GM20431 (cell line): ENCODE results near the gene OSBPL1A.

Experiments used
- in situ Hi-C: fragments of 300-500 bp; cut with MseI, MboI; formaldehyde crosslinking; loops from one replicate; pipeline ENCODE4 v1.15.0; 2020; ENCODE audit warnings: low sequenced_read_pairs; ENCODE audit not compliant: unreplicated experiment

OSBPL1A gene

GRCh38 chr18:24397694-24398368 lies at the start of gene OSBPL1A:
Gene OSBPL1A, minus strand, starts transcription at chr18:24397824. Its CDS starts 20,291 bp downstream, at chr18:24377533.
- in situ Hi-C loops = no loop called here

DNA sequence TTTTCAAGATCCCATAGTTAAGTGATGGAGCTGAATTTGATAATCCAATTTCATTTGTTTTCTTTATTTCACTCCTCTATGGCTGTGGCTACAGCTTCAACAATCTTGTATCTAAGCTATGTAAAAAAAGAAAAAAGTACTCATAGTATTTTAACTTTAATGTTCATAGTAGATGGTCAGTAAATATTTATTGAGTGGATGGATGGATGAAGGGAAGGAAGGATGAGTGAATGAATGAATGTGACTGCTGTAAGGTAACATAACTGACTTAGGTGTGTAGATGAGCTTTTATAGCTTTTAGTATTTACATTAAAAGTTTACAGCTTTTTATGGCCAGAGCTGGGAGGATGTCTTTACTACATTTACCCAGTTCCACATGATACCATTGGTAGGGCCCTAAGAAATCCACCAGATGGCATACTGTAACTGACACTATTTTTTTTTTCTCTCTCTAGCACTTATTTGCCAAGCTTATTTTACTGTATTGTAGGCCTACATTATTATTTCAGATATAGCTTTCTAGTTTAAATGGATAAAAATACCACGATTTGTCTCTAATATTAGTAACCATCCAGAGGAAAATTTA lies 49.4 kb upstream of the OSBPL1A start:
- in situ Hi-C loops = no loop called here

DNA sequence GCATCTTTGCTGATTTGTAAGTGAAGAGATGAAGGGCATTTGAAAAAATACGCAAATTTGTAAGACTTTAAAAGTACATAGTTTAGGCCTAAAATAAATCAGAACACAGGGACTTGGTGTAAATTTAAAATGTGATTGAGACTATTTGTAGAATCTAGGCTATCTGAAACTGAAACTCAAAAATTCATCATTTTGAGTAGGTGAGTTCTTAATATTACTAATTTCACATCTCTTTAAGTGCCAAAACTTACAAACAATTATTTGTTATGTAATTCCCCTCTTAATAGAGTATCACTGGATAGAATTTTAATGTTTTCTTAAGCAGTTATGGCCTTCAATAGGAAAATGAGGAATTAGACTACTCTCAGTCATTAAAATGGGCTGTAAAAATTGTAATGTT lies 48.8 kb upstream of the OSBPL1A start:
- in situ Hi-C loops = no loop called here

DNA sequence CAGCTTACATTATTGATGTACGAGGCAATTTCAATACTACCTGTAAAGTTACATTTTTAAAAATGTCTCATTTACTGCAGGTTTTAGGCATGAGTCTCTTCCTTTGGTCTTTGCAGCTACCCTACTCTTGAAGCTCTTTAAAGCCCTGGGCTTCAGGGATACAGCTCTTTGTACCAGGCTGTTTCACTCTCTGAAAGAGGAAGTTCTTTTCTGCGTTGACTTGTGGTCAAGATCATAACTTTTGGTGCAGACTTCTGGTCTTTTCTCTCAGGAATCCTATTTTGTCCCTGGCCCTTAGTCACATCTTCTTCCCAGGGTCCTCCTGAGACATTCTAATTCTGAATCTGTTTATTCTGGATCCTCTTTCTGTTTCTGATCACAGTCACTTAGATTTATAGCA lies 46.2 kb upstream of the OSBPL1A start:
- in situ Hi-C loops = no loop called here

DNA sequence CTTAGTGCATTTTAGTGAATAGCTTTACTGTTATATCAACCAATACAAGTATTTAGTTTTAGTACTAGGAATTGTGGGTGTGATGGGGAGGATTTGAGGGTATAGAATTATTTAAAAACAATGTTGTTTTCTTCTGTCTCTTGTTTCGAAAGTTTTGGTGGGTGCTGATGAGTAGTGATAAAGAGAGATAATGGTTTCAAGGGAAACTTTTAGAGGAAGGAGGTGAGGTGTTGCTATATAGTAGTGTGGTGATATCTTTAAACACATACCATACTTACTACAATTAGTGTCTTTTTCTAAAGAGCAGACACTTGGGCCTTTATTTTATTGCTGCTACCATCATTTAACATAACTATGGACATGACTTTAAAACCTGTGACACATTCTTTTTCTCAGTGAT lies 39.3 kb upstream of the OSBPL1A start:
- in situ Hi-C loops = no loop called here

GRCh38 chr18:24432618-24433017 lies 35.0 kb upstream of the OSBPL1A start:
- in situ Hi-C loops = no loop called here

DNA sequence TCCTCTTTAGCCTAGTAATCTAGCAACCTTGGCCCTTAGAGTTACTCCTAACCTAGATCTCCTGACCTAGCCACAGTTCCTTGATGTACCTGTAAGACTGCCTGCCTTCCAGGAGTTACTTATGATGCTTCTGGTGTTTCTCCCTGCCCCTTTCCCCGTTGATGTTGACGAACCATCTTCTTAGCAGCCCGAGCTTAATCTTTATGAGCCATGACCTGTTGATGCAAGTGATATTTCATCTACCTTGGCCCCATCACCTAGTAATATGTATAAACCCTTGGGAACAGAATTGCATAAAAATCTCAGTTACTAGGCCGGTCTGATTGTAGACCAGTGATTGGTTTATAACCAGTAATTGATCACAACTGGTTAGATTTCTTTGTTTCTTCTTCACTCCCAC lies 31.6 kb upstream of the OSBPL1A start:
- in situ Hi-C loops = no loop called here

GRCh38 chr18:24428709-24429108 lies 31.1 kb upstream of the OSBPL1A start:
- in situ Hi-C loops = no loop called here

GRCh38 chr18:24427484-24427883 lies 29.9 kb upstream of the OSBPL1A start:
- in situ Hi-C loops = no loop called here

DNA sequence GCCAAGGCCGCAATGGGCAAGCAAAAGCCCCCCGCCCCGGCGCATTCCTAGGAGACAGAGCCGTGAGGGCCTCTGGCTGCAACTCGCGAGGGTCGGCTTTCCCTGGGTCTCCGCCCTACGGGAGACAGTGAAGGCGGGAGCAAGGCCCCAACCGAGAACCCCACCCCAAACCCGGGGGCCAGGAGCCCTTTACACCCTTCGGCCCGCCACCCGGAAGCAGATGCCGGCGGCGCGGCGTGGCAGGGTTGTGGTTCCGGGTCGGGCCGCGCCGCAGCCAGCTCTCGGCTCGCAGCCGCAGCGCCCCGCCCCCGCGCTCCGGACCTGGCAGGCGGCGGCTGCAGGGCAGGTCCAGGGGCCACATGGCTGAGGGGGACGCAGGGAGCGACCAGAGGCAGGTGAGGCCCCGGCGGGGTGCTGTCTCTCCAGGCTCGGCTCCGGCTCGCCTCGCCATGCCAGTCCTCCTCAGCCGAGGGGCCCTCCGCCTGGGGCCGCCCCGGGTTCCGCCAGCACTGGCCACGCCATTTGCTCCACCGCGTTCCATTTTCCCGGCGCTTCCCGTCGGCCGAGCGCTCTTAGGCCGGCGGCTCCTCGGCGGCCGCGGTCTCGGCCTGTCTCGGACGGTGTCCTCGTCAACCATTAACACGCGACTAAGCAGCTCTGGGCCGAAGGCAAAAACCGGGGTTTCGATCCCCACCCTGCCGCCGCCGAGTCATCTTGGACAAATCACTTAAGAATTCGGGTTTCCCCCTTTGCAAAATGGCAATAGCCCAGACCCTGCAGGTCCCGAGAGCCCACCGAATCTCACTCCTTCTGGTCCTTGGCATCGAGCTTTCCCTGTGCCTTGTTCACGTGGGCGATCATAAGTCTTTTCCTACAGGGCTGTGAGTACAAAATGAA lies 29.0 kb upstream of the OSBPL1A start, which contains the start of gene IMPACT:
TSS of gene IMPACT (plus strand) at position 273 of the 897 bp plus-strand sequence. CDS start at position 360, 87 bp downstream.
- in situ Hi-C loops = no loop called here

DNA sequence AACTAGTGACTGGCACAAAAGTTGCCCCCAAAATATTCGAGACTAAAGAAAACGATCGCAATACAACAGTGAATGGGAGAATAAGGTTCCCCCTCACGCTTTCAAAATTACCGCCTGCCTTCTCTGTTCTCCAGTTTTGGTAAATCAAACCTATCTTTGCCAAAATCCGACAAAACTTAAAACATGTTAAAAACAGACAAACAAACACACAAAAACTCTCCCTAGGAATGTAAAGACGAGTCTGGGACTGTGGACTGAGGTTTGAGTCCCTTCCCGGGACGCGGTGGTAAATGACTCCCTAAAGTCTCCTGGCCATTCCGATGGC lies 28.4 kb upstream of the OSBPL1A start:
- in situ Hi-C loops = no loop called here

GRCh38 chr18:24421831-24422230 lies 24.2 kb upstream of the OSBPL1A start:
- in situ Hi-C loops = no loop called here

DNA sequence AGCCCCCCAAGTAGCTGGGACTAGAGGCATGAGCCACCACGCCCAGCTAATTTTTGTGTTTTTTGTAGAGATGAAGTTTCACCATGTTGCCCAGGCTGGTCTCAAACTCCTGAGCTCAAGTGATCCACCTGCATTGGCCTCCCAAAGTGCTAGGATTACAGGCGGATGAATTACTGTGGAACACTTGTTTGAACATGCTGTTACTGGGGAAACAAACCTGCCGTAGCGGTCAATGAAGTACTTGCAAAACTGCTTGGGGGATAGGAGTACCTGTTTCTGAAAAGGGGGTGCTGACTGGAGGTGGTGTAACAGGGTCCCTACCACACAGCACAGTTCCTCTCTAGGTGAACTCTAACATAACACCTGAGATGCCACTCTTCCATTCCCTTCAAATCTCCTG lies 22.9 kb upstream of the OSBPL1A start:
- in situ Hi-C loops = no loop called here

DNA sequence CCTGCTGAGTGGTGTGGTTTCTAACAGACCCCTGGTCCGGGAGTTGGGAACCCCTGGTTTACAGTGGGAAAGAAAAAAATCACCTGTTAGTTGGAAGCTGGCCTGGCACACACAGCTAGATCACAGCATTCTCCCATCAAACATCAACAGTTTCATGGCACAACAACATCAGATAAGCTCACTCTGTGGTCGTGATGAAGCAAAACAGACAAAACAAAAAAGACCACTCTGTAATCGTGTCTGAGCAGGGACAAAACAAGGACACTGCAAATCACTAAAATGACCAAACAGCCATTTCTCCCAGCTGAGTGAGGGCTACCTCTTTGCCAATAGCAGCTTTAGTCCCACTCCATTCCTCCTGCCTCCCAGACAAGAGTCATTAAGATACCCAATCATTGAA lies 19.9 kb upstream of the OSBPL1A start:
- in situ Hi-C loops = no loop called here

DNA sequence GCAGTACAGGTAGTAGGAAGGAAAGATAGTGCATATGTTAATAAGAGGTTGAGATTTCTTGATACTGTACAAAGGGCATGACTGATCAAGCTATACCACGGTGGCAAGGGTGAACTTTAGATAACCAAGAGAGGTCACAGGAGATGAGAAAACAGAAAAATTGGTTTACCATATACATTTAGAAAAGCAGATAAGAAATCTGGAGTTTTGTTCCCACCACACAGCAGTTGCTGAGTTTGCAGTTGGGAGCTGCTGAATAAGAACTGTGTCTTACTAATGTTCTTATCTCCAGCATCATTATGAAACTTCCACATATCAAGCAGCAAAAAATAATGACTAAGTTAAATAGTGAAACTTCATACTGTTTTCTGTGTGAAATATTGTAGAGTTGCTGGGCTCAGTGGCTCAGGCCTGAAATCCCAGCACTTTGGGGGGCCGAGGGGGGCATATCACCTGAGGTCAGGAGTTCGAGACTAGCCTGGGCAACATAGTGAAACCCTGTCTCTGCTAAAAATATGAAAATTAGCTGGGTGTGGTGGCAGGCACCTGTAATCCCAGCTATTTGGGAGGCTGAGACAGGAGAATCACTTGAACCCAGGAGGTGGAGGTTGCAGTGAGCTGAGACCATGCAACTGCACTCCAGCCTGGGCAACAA lies 16.9 kb upstream of the OSBPL1A start:
- in situ Hi-C loops = no loop called here

DNA sequence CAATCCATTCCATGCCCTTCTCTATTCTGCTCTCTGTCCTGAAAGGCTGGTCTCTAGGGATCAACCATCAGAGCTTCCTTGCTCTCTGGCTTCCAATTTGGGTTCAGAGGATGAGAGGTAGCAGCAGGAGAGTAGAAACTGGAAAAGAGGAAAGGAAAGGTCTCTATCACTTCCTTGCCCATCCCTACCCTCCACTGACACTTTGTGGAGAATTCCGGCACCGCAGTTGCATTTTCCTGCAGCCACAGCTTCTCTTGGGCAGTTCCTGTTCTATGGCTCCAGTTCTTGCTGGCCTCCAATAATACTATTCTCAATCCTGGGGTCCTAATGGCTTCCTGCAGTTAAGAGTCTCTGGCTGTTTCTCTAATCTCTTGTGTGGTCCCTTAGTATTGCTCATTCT lies 15.5 kb upstream of the OSBPL1A start:
- in situ Hi-C loops = no loop called here

DNA sequence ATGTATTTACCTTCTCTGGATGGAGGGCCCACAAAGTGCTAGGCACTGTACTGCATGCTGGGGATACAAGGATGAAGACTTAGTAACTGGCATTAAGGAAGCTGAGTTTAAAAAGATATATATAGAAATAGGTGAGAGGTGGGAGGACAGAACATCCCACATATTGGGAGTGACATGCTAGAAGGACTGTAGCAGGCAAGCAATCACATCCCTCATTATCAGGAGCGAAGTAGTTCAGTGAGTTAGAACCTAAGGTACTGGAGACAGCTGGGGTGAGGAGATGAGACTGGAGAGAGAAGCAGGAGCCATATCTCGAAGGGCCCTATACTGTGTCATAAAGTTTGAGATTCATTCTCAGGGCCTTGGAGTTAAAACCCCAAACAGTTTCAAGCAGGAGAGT lies 10.9 kb upstream of the OSBPL1A start:
- in situ Hi-C loops = no loop called here

DNA sequence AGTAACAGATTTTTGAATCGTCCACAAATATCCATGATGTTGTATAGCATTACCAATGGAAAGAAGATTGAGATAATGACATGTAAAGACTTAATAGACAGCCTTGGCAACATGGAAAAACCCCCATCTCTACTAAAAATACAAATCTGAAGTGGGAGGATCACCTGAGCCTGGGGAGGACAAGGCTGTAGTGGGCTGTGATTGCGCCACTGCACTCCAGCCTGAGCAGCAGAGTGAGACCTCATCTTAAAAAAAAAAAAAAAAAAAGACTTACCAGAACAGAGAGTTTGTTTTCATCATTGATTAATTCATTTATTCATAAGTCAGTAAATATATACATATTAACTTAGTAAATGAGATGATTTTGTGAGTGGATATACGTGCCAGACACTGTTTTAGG lies 7.0 kb upstream of the OSBPL1A start:
- in situ Hi-C loops = no loop called here

GRCh38 chr18:24403076-24403475 lies 5.5 kb upstream of the OSBPL1A start:
- in situ Hi-C loops = no loop called here

DNA sequence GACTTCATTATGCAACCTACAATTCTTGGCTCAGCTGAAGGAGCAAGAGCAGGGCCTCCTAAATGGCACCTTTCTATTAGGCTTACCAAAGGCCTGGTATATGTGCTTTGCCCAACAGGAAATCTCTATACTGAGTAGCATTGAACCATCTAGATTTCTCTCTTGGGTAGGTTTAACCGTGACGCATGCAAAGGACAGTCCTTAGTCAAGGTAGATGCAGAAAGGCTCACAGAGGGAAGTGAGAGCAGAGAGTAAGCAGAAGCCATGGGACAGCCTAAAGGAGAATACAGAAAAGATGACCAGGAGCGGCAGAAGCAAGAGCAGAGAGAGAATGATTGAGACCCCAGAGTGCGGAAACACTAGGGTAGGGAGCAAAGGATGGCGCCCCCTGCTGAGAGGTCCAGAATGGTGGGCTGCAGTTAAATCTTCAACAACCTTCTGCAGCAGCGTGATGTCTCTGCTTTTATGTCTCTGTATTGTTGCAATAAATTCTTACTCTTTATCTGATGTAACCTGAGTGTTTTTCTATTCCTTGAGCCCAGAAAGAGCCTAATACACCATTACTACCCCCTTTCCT lies 4.7 kb upstream of the OSBPL1A start:
- in situ Hi-C loops = no loop called here
